ENCODE measurements around the gene C8G.
A peak's percentile ranks its signal among the peaks of the same experiment; 100 is the strongest.

Gene C8G

DNA sequence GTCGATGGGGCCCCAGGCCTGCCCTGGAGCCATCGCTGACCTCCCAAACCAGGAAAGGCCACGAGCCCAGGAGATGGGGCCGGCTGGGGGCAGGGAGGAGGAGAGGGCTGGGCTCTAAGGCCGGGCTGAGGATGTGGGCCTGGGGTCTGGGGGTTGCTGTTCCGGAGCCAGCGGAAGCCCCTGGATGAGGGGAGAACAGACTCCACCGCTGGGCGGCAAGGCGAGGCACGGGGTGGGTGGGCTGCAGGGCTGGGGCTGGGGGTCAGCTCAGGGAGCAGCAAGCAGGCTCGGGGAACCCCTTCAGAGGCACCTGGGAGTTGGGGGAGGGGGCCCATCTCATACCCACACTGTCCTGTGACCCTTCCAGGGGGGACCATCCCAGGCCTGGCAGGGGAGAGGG lies 18.7 kb downstream of the C8G start:
- no peaks in the 10 kb centered on the region for H3K36me3 ChIP-seq (ENCODE audit: control insufficient read depth, insufficient read depth, low read length)
- no peak overlapping the region for H3K9ac ChIP-seq (ENCODE audit: low read depth, low read length)
- H3K27ac ChIP-seq (ENCODE audit: low read depth, low read length) = no peak overlapping the region
- peaks cover 2% of the 10 kb centered on the region; the same call in 1 of the 2 replicates for H3K4me1 ChIP-seq (ENCODE audit: control insufficient read depth, insufficient read depth, low read length)
- no peak overlapping the region for H3K4me3 ChIP-seq (ENCODE audit: low read depth, low read length)
- no peaks in the 10 kb centered on the region for H3K27me3 ChIP-seq (ENCODE audit: control insufficient read depth, insufficient read depth, low read length)
- no peaks in the 10 kb centered on the region for H3K9me3 ChIP-seq (ENCODE audit: control insufficient read depth, insufficient read depth, low read length)

- H3K9ac ChIP-seq (ENCODE audit: low read depth, low read length) = no peak overlapping the region
- H3K27ac ChIP-seq (ENCODE audit: low read depth, low read length) = no peak overlapping the region
- H3K4me1 ChIP-seq (ENCODE audit: control insufficient read depth, insufficient read depth, low read length) = peaks cover 2% of the 10 kb centered on the region; the same call in 1 of the 2 replicates
- H3K4me3 ChIP-seq (ENCODE audit: low read depth, low read length) = no peak overlapping the region
- H3K36me3 ChIP-seq (ENCODE audit: control insufficient read depth, insufficient read depth, low read length) = no peaks in the 10 kb centered on the region
- H3K9me3 ChIP-seq (ENCODE audit: control insufficient read depth, insufficient read depth, low read length) = no peaks in the 10 kb centered on the region
- no peaks in the 10 kb centered on the region for H3K27me3 ChIP-seq (ENCODE audit: control insufficient read depth, insufficient read depth, low read length)
Measured at GRCh38 chr9:136964171-136964689, 19.2 kb downstream of the C8G start.

DNA sequence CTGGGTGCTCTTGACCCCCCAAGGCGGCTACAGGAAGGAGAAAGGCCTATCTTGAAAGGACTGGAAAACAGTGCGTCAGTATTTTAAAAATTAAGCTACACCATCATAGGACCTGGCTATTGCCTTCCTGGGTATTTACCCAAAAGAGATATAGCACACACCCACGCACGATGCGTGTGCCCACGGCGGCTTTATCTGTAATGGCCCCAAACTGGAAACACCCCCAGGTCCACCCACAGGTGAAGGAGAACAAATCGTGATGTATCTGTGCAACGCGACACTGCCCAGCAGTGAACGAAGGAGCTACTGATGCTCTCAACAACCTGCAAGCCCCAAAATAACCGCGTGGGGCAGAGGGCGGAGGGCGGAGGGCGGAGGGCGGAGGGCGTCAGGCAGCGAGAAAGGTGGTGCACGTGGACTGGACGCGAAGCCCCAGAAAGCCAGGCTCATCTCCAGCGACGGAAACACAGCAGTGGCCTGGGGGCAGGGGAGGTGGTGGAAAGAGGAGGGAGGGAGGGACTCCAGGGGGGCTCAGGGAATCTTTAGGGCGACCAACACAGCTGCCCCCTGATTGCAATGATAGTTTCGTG lies 19.9 kb downstream of the C8G start:
- H3K27ac ChIP-seq (ENCODE audit: low read depth, low read length) = no peak overlapping the region
- H3K4me1 ChIP-seq (ENCODE audit: control insufficient read depth, insufficient read depth, low read length) = peaks cover 2% of the 10 kb centered on the region; the same call in 1 of the 2 replicates
- H3K27me3 ChIP-seq (ENCODE audit: control insufficient read depth, insufficient read depth, low read length) = no peaks in the 10 kb centered on the region
- no peaks in the 10 kb centered on the region for H3K9me3 ChIP-seq (ENCODE audit: control insufficient read depth, insufficient read depth, low read length)
- H3K9ac ChIP-seq (ENCODE audit: low read depth, low read length) = no peak overlapping the region
- no peaks in the 10 kb centered on the region for H3K36me3 ChIP-seq (ENCODE audit: control insufficient read depth, insufficient read depth, low read length)
- no peak overlapping the region for H3K4me3 ChIP-seq (ENCODE audit: low read depth, low read length)

- no peak overlapping the region for H3K4me3 ChIP-seq (ENCODE audit: low read depth, low read length)
- H3K36me3 ChIP-seq (ENCODE audit: control insufficient read depth, insufficient read depth, low read length) = no peaks in the 10 kb centered on the region
- H3K27me3 ChIP-seq (ENCODE audit: control insufficient read depth, insufficient read depth, low read length) = no peaks in the 10 kb centered on the region
- no peaks in the 10 kb centered on the region for H3K9me3 ChIP-seq (ENCODE audit: control insufficient read depth, insufficient read depth, low read length)
- peaks cover 2% of the 10 kb centered on the region; the same call in 1 of the 2 replicates for H3K4me1 ChIP-seq (ENCODE audit: control insufficient read depth, insufficient read depth, low read length)
- H3K27ac ChIP-seq (ENCODE audit: low read depth, low read length) = no peak overlapping the region
- peak overlapping the region; percentile 24; the same call in 1 of the 2 replicates for H3K9ac ChIP-seq (ENCODE audit: low read depth, low read length)
Measured at GRCh38 chr9:136965771-136966484, 20.9 kb downstream of the C8G start.

DNA sequence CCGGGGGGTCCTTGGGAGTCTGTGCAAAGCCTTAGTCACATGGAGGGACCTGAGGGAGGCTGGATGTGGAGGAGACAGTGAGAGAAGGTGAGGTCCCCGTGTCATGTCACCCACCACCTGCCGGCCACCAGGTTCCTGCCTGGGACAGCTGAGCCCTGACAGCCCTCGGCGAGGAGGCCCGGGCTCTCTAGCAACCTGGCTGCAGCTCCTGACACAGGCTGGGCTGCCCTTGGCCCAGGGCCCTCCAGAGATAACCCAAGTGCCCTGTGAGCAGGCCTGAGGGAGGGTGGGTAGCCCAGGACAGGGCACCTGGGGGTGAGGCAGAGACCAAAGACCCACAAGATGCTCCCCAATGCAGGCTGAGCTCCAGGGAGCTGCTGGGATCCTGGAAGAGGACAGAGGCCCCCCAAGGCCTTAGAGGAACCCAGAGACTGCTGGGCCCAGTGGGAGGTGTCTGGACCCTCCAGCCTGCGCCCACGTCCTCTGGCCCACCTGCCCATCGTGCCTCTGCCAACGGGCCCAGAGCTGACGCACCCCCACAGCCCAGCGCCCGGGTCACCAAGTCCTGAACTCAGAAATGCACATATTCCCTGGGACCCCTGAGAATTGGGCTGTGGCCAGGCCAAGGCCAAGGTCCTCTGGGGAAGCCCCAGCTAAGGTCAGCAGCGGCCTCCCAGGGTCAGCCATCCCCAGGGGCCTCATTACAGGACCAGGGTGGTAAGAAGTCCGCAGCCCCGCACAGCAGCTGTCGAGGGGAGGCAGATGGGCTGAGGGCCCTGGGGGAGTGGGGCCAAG lies 23.5 kb downstream of the C8G start:
- peaks cover 2% of the 10 kb centered on the region; the same call in 1 of the 2 replicates for H3K4me1 ChIP-seq (ENCODE audit: control insufficient read depth, insufficient read depth, low read length)
- no peaks in the 10 kb centered on the region for H3K36me3 ChIP-seq (ENCODE audit: control insufficient read depth, insufficient read depth, low read length)
- no peak overlapping the region for H3K4me3 ChIP-seq (ENCODE audit: low read depth, low read length)
- H3K9me3 ChIP-seq (ENCODE audit: control insufficient read depth, insufficient read depth, low read length) = no peaks in the 10 kb centered on the region
- no peak overlapping the region for H3K27ac ChIP-seq (ENCODE audit: low read depth, low read length)
- no peak overlapping the region for H3K9ac ChIP-seq (ENCODE audit: low read depth, low read length)
- H3K27me3 ChIP-seq (ENCODE audit: control insufficient read depth, insufficient read depth, low read length) = no peaks in the 10 kb centered on the region

DNA sequence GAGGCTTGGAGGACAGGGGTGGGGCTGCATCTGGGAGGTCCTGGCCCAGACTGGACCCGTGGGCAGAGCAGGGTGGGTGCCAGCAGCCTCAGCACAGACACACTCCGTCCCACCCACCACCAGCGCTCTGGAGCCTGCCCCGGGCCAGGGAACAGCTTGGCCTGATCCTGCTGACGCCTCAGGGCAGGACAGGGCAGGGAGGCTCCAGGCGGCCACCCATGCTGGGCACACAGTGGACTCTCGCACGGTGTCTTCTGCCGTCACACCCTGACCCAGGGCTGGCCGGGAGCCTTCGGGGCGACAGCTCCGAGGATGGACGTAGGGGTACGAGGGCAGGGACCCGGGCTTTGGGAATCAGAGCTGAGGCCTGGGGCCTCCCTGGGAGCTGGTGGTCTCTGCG lies 24.1 kb downstream of the C8G start:
- Histone ChIP-seq H3K36me3 (ENCODE audit: control insufficient read depth, insufficient read depth, low read length) (no peaks in the 10 kb centered on the region), H3K4me1 (ENCODE audit: control insufficient read depth, insufficient read depth, low read length) (peaks cover 2% of the 10 kb centered on the region; the same call in 1 of the 2 replicates), H3K9ac (ENCODE audit: low read depth, low read length) (no peak overlapping the region), H3K4me3 (ENCODE audit: low read depth, low read length) (no peak overlapping the region), H3K27ac (ENCODE audit: low read depth, low read length) (no peak overlapping the region), H3K27me3 (ENCODE audit: control insufficient read depth, insufficient read depth, low read length) (no peaks in the 10 kb centered on the region), H3K9me3 (ENCODE audit: control insufficient read depth, insufficient read depth, low read length) (no peaks in the 10 kb centered on the region)

- Histone ChIP-seq H3K9me3 (ENCODE audit: control insufficient read depth, insufficient read depth, low read length) (no peaks in the 10 kb centered on the region), H3K36me3 (ENCODE audit: control insufficient read depth, insufficient read depth, low read length) (no peaks in the 10 kb centered on the region), H3K9ac (ENCODE audit: low read depth, low read length) (no peak overlapping the region), H3K27me3 (ENCODE audit: control insufficient read depth, insufficient read depth, low read length) (no peaks in the 10 kb centered on the region), H3K4me1 (ENCODE audit: control insufficient read depth, insufficient read depth, low read length) (peaks cover 2% of the 10 kb centered on the region; the same call in 1 of the 2 replicates), H3K4me3 (ENCODE audit: low read depth, low read length) (no peak overlapping the region), H3K27ac (ENCODE audit: low read depth, low read length) (no peak overlapping the region)
Measured at GRCh38 chr9:136969774-136970173, 24.7 kb downstream of the C8G start.

- H3K9ac ChIP-seq (ENCODE audit: low read depth, low read length) = no peak overlapping the region
Measured at GRCh38 chr9:136970361-136970760, 25.3 kb downstream of the C8G start.

GRCh38 chr9:136971746-136972145 lies 26.7 kb downstream of the C8G start:
- H3K36me3 ChIP-seq (ENCODE audit: control insufficient read depth, insufficient read depth, low read length) = no peaks in the 10 kb centered on the region
- no peaks in the 10 kb centered on the region for H3K9me3 ChIP-seq (ENCODE audit: control insufficient read depth, insufficient read depth, low read length)
- H3K4me1 ChIP-seq (ENCODE audit: control insufficient read depth, insufficient read depth, low read length) = no peaks in the 10 kb centered on the region
- no peak overlapping the region for H3K27ac ChIP-seq (ENCODE audit: low read depth, low read length)
- H3K9ac ChIP-seq (ENCODE audit: low read depth, low read length) = no peak overlapping the region
- 0 out of 2 replicates have a peak, but pooled peaks cover under 1% of the 10 kb centered on the region for H3K27me3 ChIP-seq (ENCODE audit: control insufficient read depth, insufficient read depth, low read length)
- no peak overlapping the region for H3K4me3 ChIP-seq (ENCODE audit: low read depth, low read length)

More at GRCh38 chr9:136970361-136970760, 25.3 kb downstream of the C8G start:
- Histone ChIP-seq H3K36me3 (ENCODE audit: control insufficient read depth, insufficient read depth, low read length) (no peaks in the 10 kb centered on the region), H3K27ac (ENCODE audit: low read depth, low read length) (no peak overlapping the region), H3K4me1 (ENCODE audit: control insufficient read depth, insufficient read depth, low read length) (peaks cover 2% of the 10 kb centered on the region; the same call in 1 of the 2 replicates), H3K27me3 (ENCODE audit: control insufficient read depth, insufficient read depth, low read length) (no peaks in the 10 kb centered on the region), H3K9me3 (ENCODE audit: control insufficient read depth, insufficient read depth, low read length) (no peaks in the 10 kb centered on the region), H3K4me3 (ENCODE audit: low read depth, low read length) (no peak overlapping the region)

DNA sequence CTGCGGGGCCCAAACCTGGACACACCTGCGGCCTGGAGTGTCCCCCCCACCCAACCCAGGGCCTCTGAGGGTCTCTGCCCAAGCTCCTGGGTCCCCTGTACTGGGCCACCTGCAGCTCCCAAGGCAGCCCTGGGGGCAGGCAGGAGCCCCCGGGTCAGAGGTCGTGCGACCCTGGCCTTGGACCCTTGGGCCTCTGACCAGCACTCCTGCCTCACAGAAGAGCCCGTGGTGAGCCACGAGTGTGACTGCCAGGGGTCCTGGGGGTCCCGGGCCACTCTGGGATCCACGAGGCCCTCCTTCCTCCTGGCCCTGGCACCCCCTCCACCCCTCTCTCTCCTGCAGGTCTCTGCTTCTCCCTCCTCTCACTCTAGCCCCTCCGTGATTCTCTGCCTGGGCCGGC lies 27.3 kb downstream of the C8G start:
- H3K9me3 ChIP-seq (ENCODE audit: control insufficient read depth, insufficient read depth, low read length) = no peaks in the 10 kb centered on the region
- peaks cover 3% of the 10 kb centered on the region; the same call in 1 of the 2 replicates for H3K4me1 ChIP-seq (ENCODE audit: control insufficient read depth, insufficient read depth, low read length)
- H3K27me3 ChIP-seq (ENCODE audit: control insufficient read depth, insufficient read depth, low read length) = peaks cover 5% of the 10 kb centered on the region
- H3K4me3 ChIP-seq (ENCODE audit: low read depth, low read length) = no peak overlapping the region
- H3K9ac ChIP-seq (ENCODE audit: low read depth, low read length) = no peak overlapping the region
- H3K36me3 ChIP-seq (ENCODE audit: control insufficient read depth, insufficient read depth, low read length) = no peaks in the 10 kb centered on the region
- no peak overlapping the region for H3K27ac ChIP-seq (ENCODE audit: low read depth, low read length)
